Neuronal stem cell (in vitro differentiated cells): ENCODE measurements around the gene CCDC136.
A peak's percentile ranks its signal among the peaks of the same experiment; 100 is the strongest.

ENCODE experiments used
- DNase-seq: peaks from one replicate; pipeline ENCODE4 v3.0.0-alpha.2; 2013; ENCODE audit warnings: low spot score
- H2AFZ ChIP-seq: one replicate; pipeline ENCODE4 v1.6.1; 2013; ENCODE audit warnings: mild to moderate bottlenecking, low read length, inconsistent platforms
- H2AK5ac ChIP-seq: 2 replicates; pipeline ENCODE4 v1.6.1; 2013; ENCODE audit warnings: low read depth, mild to moderate bottlenecking, inconsistent platforms, low read length, moderate library complexity, mixed read lengths
- H2BK120ac ChIP-seq: 2 replicates; pipeline ENCODE4 v1.6.1; 2013; ENCODE audit warnings: low read depth, mild to moderate bottlenecking, inconsistent platforms, low read length, moderate library complexity, mixed read lengths
- H2BK12ac ChIP-seq: one replicate; pipeline ENCODE4 v1.6.1; 2013; ENCODE audit warnings: low read length, inconsistent platforms
- H2BK15ac ChIP-seq: 2 replicates; pipeline ENCODE4 v1.6.1; 2013; ENCODE audit warnings: mild to moderate bottlenecking, low read length, inconsistent platforms, mixed read lengths
- H2BK5ac ChIP-seq: one replicate; pipeline ENCODE4 v1.6.1; 2013; ENCODE audit warnings: inconsistent platforms, mild to moderate bottlenecking, low read length, moderate library complexity
- H3K14ac ChIP-seq: one replicate; pipeline ENCODE4 v1.6.1; 2013; ENCODE audit warnings: low read length, inconsistent platforms
- H3K18ac ChIP-seq: 2 replicates; pipeline ENCODE4 v1.6.1; 2013; ENCODE audit warnings: low read length, inconsistent platforms
- H3K23ac ChIP-seq: 2 replicates; pipeline ENCODE4 v1.6.1; 2013; ENCODE audit warnings: low read depth, mild to moderate bottlenecking, mixed read lengths, low read length, inconsistent platforms; ENCODE audit not compliant: poor library complexity
- H3K27ac ChIP-seq: replicated peaks from 3 replicates; pipeline ENCODE4 v1.5.1; 2013; ENCODE audit warnings: low read length, inconsistent platforms
- H3K27me3 ChIP-seq, 3 experiments: 2 replicates each; pipeline ENCODE4 v1.6.1; 2013; ENCODE audit warnings: low read length in 3 of 3, mild to moderate bottlenecking in 2 of 3, inconsistent platforms in 1 of 3, low read depth in 1 of 3, mixed read lengths in 1 of 3, moderate library complexity in 1 of 3; ENCODE audit not compliant: control insufficient read depth in 3 of 3, insufficient read depth in 3 of 3
- H3K36me3 ChIP-seq, 2 donors: replicated peaks in 1 of 2; 2 replicates each; pipeline ENCODE4 v1.6.1; 2013; ENCODE audit warnings: low read length in 2 of 2; ENCODE audit not compliant: control insufficient read depth in 2 of 2, insufficient read depth in 2 of 2
- H3K4ac ChIP-seq: 2 replicates; pipeline ENCODE4 v1.6.1; 2013; ENCODE audit warnings: inconsistent platforms, mild to moderate bottlenecking, low read length, moderate library complexity
- H3K4me1 ChIP-seq, 2 donors: 1 replicate in 1 of 2; 2 replicates in 1 of 2; pipeline ENCODE4 v1.6.1; 2013; ENCODE audit warnings: low read length in 2 of 2, low read depth in 1 of 2; ENCODE audit not compliant: control insufficient read depth in 2 of 2, insufficient read depth in 1 of 2
- H3K4me2 ChIP-seq: one replicate; pipeline ENCODE4 v1.6.1; 2013; ENCODE audit warnings: mild to moderate bottlenecking, low read length, inconsistent platforms; ENCODE audit not compliant: insufficient read depth, poor library complexity, severe bottlenecking
- H3K4me3 ChIP-seq, 2 donors: 2 replicates each; pipeline ENCODE4 v1.5.1; 2013; ENCODE audit warnings: low read length in 2 of 2, mild to moderate bottlenecking in 2 of 2, inconsistent platforms in 1 of 2, moderate library complexity in 1 of 2
- H3K79me1 ChIP-seq: one replicate; pipeline ENCODE4 v1.6.1; 2013; ENCODE audit warnings: low read depth, mild to moderate bottlenecking, inconsistent platforms, low read length, moderate library complexity
- H3K9ac ChIP-seq: one replicate; pipeline ENCODE4 v1.6.1; 2013; ENCODE audit warnings: mild to moderate bottlenecking, low read depth, low read length, inconsistent platforms; ENCODE audit not compliant: poor library complexity
- H3K9me3 ChIP-seq, 2 donors: replicated peaks in 1 of 2; 2 replicates each; pipeline versions ENCODE3 to v1.6.1; 2013; ENCODE audit warnings: low read length in 2 of 2, mild to moderate bottlenecking in 2 of 2, inconsistent platforms in 1 of 2, low read depth in 1 of 2, mixed read lengths in 1 of 2, moderate library complexity in 1 of 2; ENCODE audit not compliant: control insufficient read depth in 2 of 2, insufficient read depth in 1 of 2
- H4K8ac ChIP-seq: one replicate; pipeline ENCODE4 v1.6.1; 2013; ENCODE audit warnings: low read depth, mild to moderate bottlenecking, inconsistent platforms, low read length, moderate library complexity
- H4K91ac ChIP-seq: one replicate; pipeline ENCODE4 v1.6.1; 2013; ENCODE audit warnings: low read length, low read depth, mild to moderate bottlenecking, inconsistent platforms; ENCODE audit not compliant: poor library complexity
- WGBS, 2 donors: extraction: QIAGEN DNeasy Blood & Tissue Kit; methylation state at CpG; one replicate each; pipeline ENCODE4 v1.1.7; 2013; ENCODE audit warnings: missing lambda C conversion rate in 2 of 2, mixed read lengths in 1 of 2; ENCODE audit not compliant: insufficient read length in 2 of 2, insufficient replicate concordance in 1 of 2; ENCODE audit errors: extremely low coverage in 2 of 2; 5-methylcytosine and 5-hydroxymethylcytosine counted together

Gene CCDC136

GRCh38 chr7:128845475-128845874 is 53.7 kb downstream of the CCDC136 start:
- Histone ChIP-seq H3K4me2 (no peak overlapping the region), H4K91ac (no peak overlapping the region), H3K27me3 (peaks cover 0 to 2% (median 0%) of the 10 kb centered on the region in 3 experiments), H2AFZ (no peak overlapping the region), H3K4me1 (no peaks in the 10 kb centered on the region), H2AK5ac (no peak overlapping the region), H3K9me3 (peaks cover 0 to 1% of the 10 kb centered on the region in 2 donors), H3K23ac (no peak overlapping the region), H3K14ac (no peak overlapping the region), H3K79me1 (peaks cover 11% of the 10 kb centered on the region), H2BK120ac (no peak overlapping the region), H3K36me3 (peaks cover 0 to 77% of the 10 kb centered on the region in 2 donors), H3K18ac (no peak overlapping the region), H2BK5ac (no peak overlapping the region), H4K8ac (no peak overlapping the region), H3K27ac (no peak overlapping the region), H3K4me3 (no peak overlapping the region), H2BK12ac (no peak overlapping the region), H2BK15ac (no peak overlapping the region), H3K9ac (no peak overlapping the region), H3K4ac (no peak overlapping the region)
- WGBS, 2 donors = no CpG with 5 or more reads among the region's 5 CpGs
- DNase-seq = no peak

GRCh38 chr7:128845987-128846386 is 54.2 kb downstream of the CCDC136 start:
- no peak overlapping the region for H3K4me2 ChIP-seq
- peak overlapping the region; percentile 37 for H2AK5ac ChIP-seq
- peak overlapping the region; percentile 43 for H3K23ac ChIP-seq
- H2BK15ac ChIP-seq = no peak overlapping the region
- no peak overlapping the region for H4K8ac ChIP-seq
- no peak overlapping the region for H2BK5ac ChIP-seq
- H3K4me1 ChIP-seq = no peaks in the 10 kb centered on the region
- no peak overlapping the region for H2BK12ac ChIP-seq
- DNase-seq = no peak
- H2AFZ ChIP-seq = no peak overlapping the region
- H3K9me3 ChIP-seq = peaks cover 0 to 1% of the 10 kb centered on the region in 2 donors
- H3K36me3 ChIP-seq = peaks cover 0 to 78% of the 10 kb centered on the region in 2 donors
- no CpG with 5 or more reads among the region's 19 CpGs for WGBS, 2 donors
- H3K4ac ChIP-seq = no peak overlapping the region
- H3K27me3 ChIP-seq = peaks cover 0 to 5% (median 0%) of the 10 kb centered on the region in 3 experiments
- H3K79me1 ChIP-seq = peaks cover 11% of the 10 kb centered on the region
- H3K9ac ChIP-seq = no peak overlapping the region
- no peak overlapping the region for H3K4me3 ChIP-seq
- no peak overlapping the region for H4K91ac ChIP-seq
- no peak overlapping the region for H3K14ac ChIP-seq
- H3K18ac ChIP-seq = no peak overlapping the region
- H2BK120ac ChIP-seq = no peak overlapping the region
- no peak overlapping the region for H3K27ac ChIP-seq

DNA sequence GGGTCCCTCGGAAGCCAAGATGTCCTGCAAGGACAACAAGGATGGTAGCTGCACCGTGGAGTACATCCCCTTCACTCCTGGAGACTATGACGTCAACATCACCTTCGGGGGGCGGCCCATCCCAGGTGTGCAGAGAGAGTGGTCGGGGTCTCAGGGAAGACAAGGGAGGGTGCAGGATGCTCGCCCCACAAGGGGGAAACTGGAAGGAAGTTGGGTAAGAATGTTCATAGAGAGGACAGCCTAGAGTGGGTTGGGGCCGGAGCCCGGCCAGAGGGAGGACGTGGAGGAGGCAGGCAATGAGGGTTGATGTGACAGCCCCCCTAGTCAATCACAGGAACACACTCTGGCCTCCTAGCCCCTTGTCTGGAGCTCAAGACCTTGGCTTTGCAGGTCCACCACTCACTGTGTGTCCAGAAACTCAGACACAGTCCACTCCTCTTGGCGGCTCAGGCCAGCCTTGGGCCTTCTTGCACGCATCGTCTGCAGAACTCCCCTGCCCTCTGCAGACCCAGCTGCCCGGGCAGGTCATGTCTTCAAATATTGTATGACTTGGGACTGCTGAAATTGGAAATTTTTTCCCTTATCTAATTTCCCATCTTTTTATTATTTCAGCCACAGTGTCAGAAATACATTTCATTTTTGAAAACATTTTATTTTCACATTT is 55.1 kb downstream of the CCDC136 start:
- Histone ChIP-seq H2AFZ (no peak overlapping the region), H3K9me3 (peaks cover 0 to 1% of the 10 kb centered on the region in 2 donors), H2AK5ac (no peak overlapping the region), H3K79me1 (peaks cover 13% of the 10 kb centered on the region), H3K27me3 (peaks cover 0 to 5% (median 0%) of the 10 kb centered on the region in 3 experiments), H3K36me3 (peaks cover 0 to 79% of the 10 kb centered on the region in 2 donors), H2BK12ac (no peak overlapping the region), H2BK120ac (no peak overlapping the region), H3K4me3 (no peak overlapping the region), H3K14ac (no peak overlapping the region), H3K27ac (no peak overlapping the region), H4K8ac (peak overlapping the region; percentile 43), H3K4me2 (no peak overlapping the region), H3K4me1 (no peaks in the 10 kb centered on the region), H3K23ac (peak overlapping the region; percentile 85), H4K91ac (no peak overlapping the region), H3K9ac (no peak overlapping the region), H3K4ac (no peak overlapping the region), H2BK15ac (no peak overlapping the region), H2BK5ac (no peak overlapping the region), H3K18ac (no peak overlapping the region)
- DNase-seq = no peak
- no CpG with 5 or more reads among the region's 14 CpGs for WGBS, 2 donors

DNA sequence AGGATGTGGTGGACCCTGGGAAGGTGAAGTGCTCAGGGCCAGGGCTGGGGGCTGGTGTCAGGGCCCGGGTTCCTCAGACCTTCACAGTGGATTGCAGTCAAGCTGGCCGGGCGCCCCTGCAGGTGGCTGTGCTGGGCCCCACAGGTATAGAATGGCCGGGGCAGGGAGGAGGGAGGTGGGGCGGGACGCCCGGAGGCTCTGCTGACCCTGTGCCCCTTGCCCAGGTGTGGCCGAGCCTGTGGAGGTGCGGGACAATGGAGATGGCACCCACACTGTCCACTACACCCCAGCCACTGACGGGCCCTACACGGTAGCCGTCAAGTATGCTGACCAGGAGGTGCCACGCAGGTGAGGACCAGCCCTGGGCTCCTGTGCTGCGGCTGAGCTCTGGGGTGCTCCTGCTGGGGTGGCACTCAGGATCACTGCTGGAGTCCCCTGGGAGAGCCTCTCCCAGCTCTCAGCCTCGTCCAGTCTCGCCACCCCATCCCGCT is 56.0 kb downstream of the CCDC136 start:
- Histone ChIP-seq H3K23ac (no peak overlapping the region), H2AFZ (no peak overlapping the region), H3K9ac (no peak overlapping the region), H3K4me1 (no peaks in the 10 kb centered on the region), H2BK120ac (no peak overlapping the region), H3K4me3 (no peak overlapping the region), H3K27me3 (peaks cover 0 to 5% (median 0%) of the 10 kb centered on the region in 3 experiments), H3K9me3 (peaks cover 0 to 1% of the 10 kb centered on the region in 2 donors), H3K4me2 (no peak overlapping the region), H4K8ac (no peak overlapping the region), H4K91ac (no peak overlapping the region), H2BK5ac (no peak overlapping the region), H3K27ac (no peak overlapping the region), H2AK5ac (no peak overlapping the region), H2BK12ac (no peak overlapping the region), H3K4ac (no peak overlapping the region), H3K14ac (no peak overlapping the region), H3K36me3 (peaks cover 0 to 81% of the 10 kb centered on the region in 2 donors), H3K18ac (no peak overlapping the region), H3K79me1 (peaks cover 9% of the 10 kb centered on the region), H2BK15ac (no peak overlapping the region)
- no CpG with 5 or more reads among the region's 17 CpGs for WGBS, 2 donors
- DNase-seq = no peak
